Measurements from ENCODE around the gene PORCN. TPM values are rescaled to one million over a fixed set of nuclear protein-coding genes. Genes with fewer than 3 reads are reported as not detected.

PORCN gene
- total and polyA plus RNA-seq, 9 of the 15 experiments (the other 6 are each of a cell fraction or from before 2014, with no cell fraction given) = 0.34 to 5.1 (median 2.8) TPM

- TF ChIP-seq NEUROD1 (IDR thresholded peaks at IDR 0.05; ENCODE audit: borderline replicate concordance, low read depth, low read length, partially characterized antibody) (no peak), NR2F6 (CRISPR knock-in tag; IDR thresholded peaks at IDR 0.05) (no peak), TCFL5 (CRISPR knock-in tag; conservative IDR thresholded peaks at IDR 0.05) (no peak), ZNF197 (CRISPR knock-in tag; IDR thresholded peaks at IDR 0.05; ENCODE audit: low read depth) (no peak), RB1 (IDR thresholded peaks at IDR 0.05; ENCODE audit: low read depth) (no peak), CBX3 (IDR thresholded peaks at IDR 0.05; ENCODE audit: borderline replicate concordance in 1 of 2, low read length in 2 of 2) (peak in 1 of 2 experiments; percentile 32; a peak in 1 of 3 replicates), HNRNPLL (IDR thresholded peaks at IDR 0.05; ENCODE audit: low read depth, low read length, poor library complexity, severe bottlenecking) (peak; percentile 71), ZNF239 (CRISPR knock-in tag; IDR thresholded peaks at IDR 0.05) (no peak), HMGN3 (IDR thresholded peaks at IDR 0.05; ENCODE audit: borderline replicate concordance, extremely low read depth, insufficient read length, low read depth, low read length) (peak; percentile 54), ARNT (IDR thresholded peaks at IDR 0.05) (no peak), FOXA3 (CRISPR knock-in tag; conservative IDR thresholded peaks at IDR 0.05 in 1 of 2, IDR thresholded peaks at IDR 0.05 in 1 of 2) (no peak), ATF6 (CRISPR knock-in tag; IDR thresholded peaks at IDR 0.05) (no peak), NFE2 (IDR thresholded peaks at IDR 0.05; ENCODE audit: low read depth) (0 out of 2 replicates have a peak, but pooled peaks have one; percentile 4), ATF1 (CRISPR knock-in tag; IDR thresholded peaks at IDR 0.05) (peak; percentile 74; the same call in 1 of the 2 replicates), ATF1 (tag; IDR thresholded peaks at IDR 0.05) (peak; percentile 98), KLF1 (tag; IDR thresholded peaks at IDR 0.05) (no peak), ATF7 (IDR thresholded peaks at IDR 0.05) (peak; percentile 80), ZNF79 (CRISPR knock-in tag; IDR thresholded peaks at IDR 0.05; ENCODE audit: low read depth) (no peak), BHLHE40 (IDR thresholded peaks at IDR 0.05; ENCODE audit: low read length) (peak; percentile 86), NR1H2 (CRISPR knock-in tag; IDR thresholded peaks at IDR 0.05) (0 out of 2 replicates have a peak, but pooled peaks have one; percentile 50), NR0B1 (IDR thresholded peaks at IDR 0.05; ENCODE audit: partially characterized antibody) (no peak), RFX7 (CRISPR knock-in tag; IDR thresholded peaks at IDR 0.05) (no peak), FOXP4 (CRISPR knock-in tag; IDR thresholded peaks at IDR 0.05; ENCODE audit: borderline replicate concordance) (no peak), POLR2B (IDR thresholded peaks at IDR 0.05; ENCODE audit: low read depth, partially characterized antibody) (no peak)
Observed at GRCh38 chrX:48475774-48476577, 32.8 kb upstream of the PORCN start, which contains the start of gene FTSJ1 (continued).
